Mesendoderm (in vitro differentiated cells): ENCODE results near the gene NGFR.
A peak's percentile ranks its signal among the peaks of the same experiment; 100 is the strongest.

ENCODE experiments used
- DNase-seq: peaks from one replicate; pipeline ENCODE4 v3.0.0; 2013
- H2AK5ac ChIP-seq: 2 replicates; pipeline ENCODE4 v1.6.1; 2013; ENCODE audit warnings: low read length, inconsistent platforms
- H2BK120ac ChIP-seq: 2 replicates; pipeline ENCODE4 v1.6.1; 2013; ENCODE audit warnings: low read depth, mild to moderate bottlenecking, low read length, moderate library complexity, mixed read lengths
- H2BK15ac ChIP-seq: replicated peaks from 2 replicates; pipeline ENCODE4 v1.6.1; 2013; ENCODE audit warnings: low read depth, mild to moderate bottlenecking, moderate library complexity
- H2BK5ac ChIP-seq: 2 replicates; pipeline ENCODE4 v1.6.1; 2013; ENCODE audit warnings: low read length, inconsistent platforms
- H3K18ac ChIP-seq: 2 replicates; pipeline ENCODE4 v1.6.1; 2013; ENCODE audit warnings: mild to moderate bottlenecking, low read length, mixed read lengths
- H3K23ac ChIP-seq: one replicate; pipeline ENCODE4 v1.6.1; 2013; ENCODE audit warnings: low read length
- H3K27ac ChIP-seq: 2 replicates; pipeline ENCODE4 v1.5.1; 2013; ENCODE audit warnings: low read depth, mild to moderate bottlenecking, inconsistent platforms, low read length, moderate library complexity
- H3K27me3 ChIP-seq: 2 replicates; pipeline ENCODE4 v1.6.1; 2013; ENCODE audit warnings: low read length, control low read depth, mild to moderate bottlenecking, inconsistent platforms; ENCODE audit not compliant: insufficient read depth, poor library complexity
- H3K36me3 ChIP-seq: 2 replicates; pipeline ENCODE4 v1.6.1; 2013; ENCODE audit warnings: low read length, inconsistent platforms; ENCODE audit not compliant: control insufficient read depth, insufficient read depth
- H3K4ac ChIP-seq: one replicate; pipeline ENCODE4 v1.6.1; 2013; ENCODE audit warnings: low read depth, mild to moderate bottlenecking, low read length, moderate library complexity
- H3K4me1 ChIP-seq: 2 replicates; pipeline ENCODE4 v1.6.1; 2013; ENCODE audit warnings: low read depth, low read length, inconsistent platforms; ENCODE audit not compliant: control insufficient read depth
- H3K4me2 ChIP-seq: 2 replicates; pipeline ENCODE4 v1.6.1; 2013; ENCODE audit warnings: low read length
- H3K4me3 ChIP-seq: 2 replicates; pipeline ENCODE4 v1.5.1; 2013; ENCODE audit warnings: mild to moderate bottlenecking, low read length
- H3K56ac ChIP-seq: one replicate; pipeline ENCODE4 v1.6.1; 2013; ENCODE audit warnings: low read length
- H3K79me1 ChIP-seq: 2 replicates; pipeline ENCODE4 v1.6.1; 2013; ENCODE audit warnings: low read length, inconsistent platforms
- H3K79me2 ChIP-seq: 2 replicates; pipeline ENCODE4 v1.6.1; 2013; ENCODE audit warnings: mild to moderate bottlenecking, low read length; ENCODE audit not compliant: control insufficient read depth, insufficient read depth
- H3K9ac ChIP-seq: 2 replicates; pipeline ENCODE4 v1.6.1; 2013; ENCODE audit warnings: low read length, inconsistent platforms
- H4K5ac ChIP-seq: one replicate; pipeline ENCODE4 v1.6.1; 2013; ENCODE audit warnings: low read length
- H4K8ac ChIP-seq: one replicate; pipeline ENCODE4 v1.6.1; 2013; ENCODE audit warnings: low read depth, mild to moderate bottlenecking, control low read depth, low read length, moderate library complexity
- WGBS: extraction: QIAGEN DNeasy Blood & Tissue Kit; methylation state at CpG from one replicate; pipeline ENCODE4 v1.1.7; 2013; ENCODE audit warnings: low lambda C conversion rate, missing lambda C conversion rate; ENCODE audit not compliant: insufficient coverage; ENCODE audit errors: extremely low coverage; 5-methylcytosine and 5-hydroxymethylcytosine counted together

The NGFR gene

GRCh38 chr17:49511810-49512209 is 16.7 kb downstream of the NGFR start:
- Histone ChIP-seq H3K27ac (no peak overlapping the region), H3K4ac (no peak overlapping the region), H4K8ac (no peak overlapping the region), H3K4me3 (no peak overlapping the region), H3K4me1 (peaks cover 8% of the 10 kb centered on the region), H3K4me2 (no peak overlapping the region), H3K27me3 (no peaks in the 10 kb centered on the region), H3K79me2 (no peaks in the 10 kb centered on the region), H3K79me1 (no peaks in the 10 kb centered on the region), H2AK5ac (no peak overlapping the region), H4K5ac (no peak overlapping the region), H3K56ac (no peak overlapping the region), H2BK120ac (no peak overlapping the region), H2BK15ac (no peak overlapping the region), H2BK5ac (no peak overlapping the region), H3K36me3 (no peaks in the 10 kb centered on the region), H3K9ac (no peak overlapping the region), H3K23ac (no peak overlapping the region), H3K18ac (no peak overlapping the region)
- peak; percentile 23 for DNase-seq
- no CpG with 5 or more reads among the region's 16 CpGs for WGBS

- no peak overlapping the region for H2BK120ac ChIP-seq
- H3K23ac ChIP-seq: no peak overlapping the region
- H3K27ac ChIP-seq: no peak overlapping the region
- no peak overlapping the region for H4K5ac ChIP-seq
- no peak overlapping the region for H2BK15ac ChIP-seq
- H3K4me2 ChIP-seq: no peak overlapping the region
- no peaks in the 10 kb centered on the region for H3K79me1 ChIP-seq
- H3K36me3 ChIP-seq: no peaks in the 10 kb centered on the region
- peak; percentile 48 for DNase-seq
- H3K18ac ChIP-seq: no peak overlapping the region
- no peak overlapping the region for H2AK5ac ChIP-seq
- H3K56ac ChIP-seq: peak overlapping the region; percentile 32
- H3K4me3 ChIP-seq: no peak overlapping the region
- H3K79me2 ChIP-seq: no peaks in the 10 kb centered on the region
- no peak overlapping the region for H4K8ac ChIP-seq
- H3K4ac ChIP-seq: no peak overlapping the region
- no CpG with 5 or more reads among the region's 26 CpGs for WGBS
- H2BK5ac ChIP-seq: no peak overlapping the region
- no peak overlapping the region for H3K9ac ChIP-seq
- no peaks in the 10 kb centered on the region for H3K27me3 ChIP-seq
- peaks cover 8% of the 10 kb centered on the region for H3K4me1 ChIP-seq
Measured at GRCh38 chr17:49512296-49513043, 17.4 kb downstream of the NGFR start.

GRCh38 chr17:49513044-49513395 is 17.9 kb downstream of the NGFR start:
- peaks cover 5% of the 10 kb centered on the region for H3K4me1 ChIP-seq
- H3K27ac ChIP-seq: no peak overlapping the region
- no CpG with 5 or more reads among the region's 6 CpGs for WGBS
- no peak overlapping the region for H2BK15ac ChIP-seq
- no peaks in the 10 kb centered on the region for H3K79me2 ChIP-seq
- H3K4me2 ChIP-seq: no peak overlapping the region
- no peaks in the 10 kb centered on the region for H3K27me3 ChIP-seq
- no peak overlapping the region for H4K8ac ChIP-seq
- H2AK5ac ChIP-seq: no peak overlapping the region
- no peak overlapping the region for H3K4me3 ChIP-seq
- H4K5ac ChIP-seq: no peak overlapping the region
- no peak overlapping the region for H3K4ac ChIP-seq
- H3K23ac ChIP-seq: no peak overlapping the region
- H3K18ac ChIP-seq: no peak overlapping the region
- H3K36me3 ChIP-seq: no peaks in the 10 kb centered on the region
- H2BK5ac ChIP-seq: no peak overlapping the region
- DNase-seq: no peak
- no peak overlapping the region for H3K56ac ChIP-seq
- H3K9ac ChIP-seq: no peak overlapping the region
- no peak overlapping the region for H2BK120ac ChIP-seq
- no peaks in the 10 kb centered on the region for H3K79me1 ChIP-seq

- no peak overlapping the region for H2BK15ac ChIP-seq
- H3K23ac ChIP-seq: no peak overlapping the region
- H3K18ac ChIP-seq: no peak overlapping the region
- peaks cover 4% of the 10 kb centered on the region for H3K4me1 ChIP-seq
- H3K27ac ChIP-seq: no peak overlapping the region
- no peak overlapping the region for H2AK5ac ChIP-seq
- H3K56ac ChIP-seq: no peak overlapping the region
- H3K4me3 ChIP-seq: no peak overlapping the region
- no peak overlapping the region for H4K5ac ChIP-seq
- no CpG with 5 or more reads among the region's 8 CpGs for WGBS
- no peak overlapping the region for H2BK5ac ChIP-seq
- no peaks in the 10 kb centered on the region for H3K79me1 ChIP-seq
- H3K9ac ChIP-seq: no peak overlapping the region
- H4K8ac ChIP-seq: no peak overlapping the region
- H3K79me2 ChIP-seq: no peaks in the 10 kb centered on the region
- H3K4ac ChIP-seq: no peak overlapping the region
- H2BK120ac ChIP-seq: no peak overlapping the region
- no peak overlapping the region for H3K4me2 ChIP-seq
- no peaks in the 10 kb centered on the region for H3K27me3 ChIP-seq
- no peak for DNase-seq
- H3K36me3 ChIP-seq: no peaks in the 10 kb centered on the region
Measured at GRCh38 chr17:49513641-49514040, 18.5 kb downstream of the NGFR start.

- H3K36me3 ChIP-seq: no peaks in the 10 kb centered on the region
- H2BK5ac ChIP-seq: no peak overlapping the region
- H2BK120ac ChIP-seq: no peak overlapping the region
- no peak overlapping the region for H3K4me3 ChIP-seq
- peaks cover 3% of the 10 kb centered on the region for H3K4me1 ChIP-seq
- no peaks in the 10 kb centered on the region for H3K79me2 ChIP-seq
- no peaks in the 10 kb centered on the region for H3K27me3 ChIP-seq
- H3K4me2 ChIP-seq: no peak overlapping the region
- H3K27ac ChIP-seq: no peak overlapping the region
- no peak overlapping the region for H2BK15ac ChIP-seq
- no peaks in the 10 kb centered on the region for H3K79me1 ChIP-seq
- WGBS: no CpG with 5 or more reads among the region's 15 CpGs
- no peak overlapping the region for H3K4ac ChIP-seq
- H3K18ac ChIP-seq: no peak overlapping the region
- peak; percentile 76 for DNase-seq
- no peak overlapping the region for H3K23ac ChIP-seq
- H2AK5ac ChIP-seq: no peak overlapping the region
- no peak overlapping the region for H4K5ac ChIP-seq
- peak overlapping the region; percentile 34 for H3K56ac ChIP-seq
- no peak overlapping the region for H4K8ac ChIP-seq
- H3K9ac ChIP-seq: no peak overlapping the region
Measured at GRCh38 chr17:49514071-49514721, 19.1 kb downstream of the NGFR start.
